Lower leg skin (tissue), 3 donors: ENCODE results near the gene GPR18.

Source experiments
- CTCF ChIP-seq, 3 donors: fragments of 450-650 bp; IDR thresholded peaks; one replicate each; pipeline ENCODE4 v1.5.1; 2016; ENCODE audit warnings: antibody characterized with exemption in 3 of 3, mild to moderate bottlenecking in 3 of 3, moderate library complexity in 2 of 3
- POLR2A ChIP-seq, 2 donors: fragments of 450-650 bp; IDR thresholded peaks; one replicate each; pipeline ENCODE4 v1.6.1; 2016 to 2017; ENCODE audit warnings: antibody characterized with exemption in 2 of 2, mild to moderate bottlenecking in 1 of 2, moderate library complexity in 1 of 2

GRCh38 chr13:99226513-99226912 lies 31.7 kb downstream of the GPR18 start:
- no peak for TF ChIP-seq CTCF (IDR thresholded peaks at IDR 0.05)
- TF ChIP-seq POLR2A (IDR thresholded peaks at IDR 0.05) = no peak
